ENCODE measurements around the gene RSBN1.
"Not testable (repeated sequence)": the region's sequence is repeated elsewhere in the genome, so short reads cannot be mapped to it uniquely, and the experiment has no call there.

The RSBN1 gene

DNA sequence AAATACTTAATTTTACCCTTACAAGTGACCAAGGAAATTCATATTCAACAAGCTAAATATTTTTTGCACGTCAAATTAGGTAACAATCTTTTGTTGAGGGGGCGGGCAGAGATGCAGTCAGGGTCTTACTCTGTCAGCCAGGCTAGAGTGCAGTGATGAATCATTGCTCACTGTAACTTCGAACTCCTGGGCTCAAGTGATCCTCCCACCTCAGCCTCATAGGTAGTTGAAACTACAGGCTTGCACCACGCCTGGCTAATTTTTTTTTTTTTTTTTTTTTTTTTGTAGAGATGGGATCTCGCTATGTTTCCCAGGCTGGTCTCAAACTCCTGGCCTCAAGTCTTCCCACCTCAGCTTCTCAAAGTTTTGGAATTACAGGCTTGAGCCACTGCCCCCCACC lies 79.5 kb downstream of the RSBN1 start:
- no peak for DNase-seq

DNA sequence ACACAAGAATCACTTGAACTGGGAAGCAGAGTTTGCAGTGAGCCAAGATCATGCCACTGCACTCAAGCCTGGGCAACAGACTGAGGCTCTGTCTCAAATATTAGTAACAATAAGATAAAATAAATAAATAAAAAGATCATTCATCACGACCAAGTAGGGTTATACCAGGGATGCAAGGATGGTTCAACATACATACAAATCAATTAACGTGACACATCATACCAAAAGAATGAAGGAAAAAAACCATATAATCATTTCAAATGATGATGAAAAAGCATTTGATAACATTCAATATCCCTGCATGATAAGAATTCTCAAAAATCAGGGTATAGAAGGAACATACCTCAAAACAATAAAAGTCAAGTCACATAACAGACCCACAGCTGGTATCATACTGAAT lies 91.3 kb downstream of the RSBN1 start:
- DNase-seq = no peak

- not testable (repeated sequence) for DNase-seq
These were observed 93.7 kb downstream of the RSBN1 start for GRCh38 chr1:113718621-113719020.

DNA sequence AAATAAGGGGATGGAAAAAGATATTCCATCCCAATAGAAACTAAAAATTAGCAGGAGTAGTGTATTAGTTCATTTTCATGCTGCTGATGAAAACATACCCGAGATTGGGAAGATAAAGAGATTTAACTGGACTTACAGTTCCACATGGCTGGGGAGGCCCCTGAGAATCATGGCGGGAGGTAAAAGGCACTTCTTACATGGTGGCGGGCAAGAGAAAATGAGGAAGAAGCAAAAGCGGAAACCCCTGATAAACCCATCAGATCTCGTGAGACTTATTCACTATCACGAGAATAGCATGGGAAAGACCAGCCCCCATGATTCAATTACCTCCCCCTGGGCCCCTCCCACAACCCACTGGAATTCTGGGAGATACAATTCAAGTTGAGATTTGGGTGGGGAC lies 94.8 kb downstream of the RSBN1 start:
- not testable (repeated sequence) for DNase-seq

DNA sequence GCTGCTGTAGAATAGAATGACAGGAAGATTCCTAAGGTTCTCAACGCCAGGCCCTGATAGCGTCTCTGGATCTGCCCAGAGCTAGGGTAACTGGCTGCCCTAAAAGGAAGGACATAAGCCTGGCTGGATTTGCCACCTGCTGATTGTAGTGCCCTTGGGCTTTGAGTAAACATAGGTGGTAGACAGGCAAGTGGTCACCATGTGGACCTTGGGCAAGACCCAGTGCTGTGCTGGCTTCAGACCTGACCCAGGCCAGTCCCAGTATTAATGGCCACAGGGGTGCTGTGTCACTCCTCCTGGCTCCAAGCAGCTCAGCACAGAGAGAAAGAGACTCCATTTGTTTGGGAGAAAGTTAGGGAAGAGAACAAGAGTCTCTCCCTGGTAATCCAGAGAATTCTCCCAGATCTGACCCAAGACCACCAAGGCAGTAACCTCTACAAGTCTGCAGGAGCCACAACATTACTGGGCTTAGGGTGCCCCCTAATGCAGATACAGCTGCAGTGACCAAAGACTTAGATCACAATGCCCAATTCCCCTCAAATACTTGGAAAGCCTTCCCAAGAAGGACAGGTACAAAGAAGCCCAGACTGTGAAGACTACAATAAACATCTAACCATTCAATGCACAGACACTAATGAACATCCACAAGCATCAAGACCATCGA lies 97.5 kb downstream of the RSBN1 start:
- DNase-seq = no peak

Data from GOT3 (cell line).